GM12875 (cell line): ENCODE results near the gene TGM5.

Source experiments
- H3K4me3 ChIP-seq: one replicate; pipeline ENCODE4 v1.5.1; 2011; ENCODE audit warnings: low read depth, low read length, control low read depth
- TF ChIP-seq, protein P1 (sequence below): IDR thresholded peaks from 2 replicates; pipeline ENCODE4 v1.5.1; 2011; ENCODE audit warnings: low read depth, mild to moderate bottlenecking, control low read depth, inconsistent platforms, low read length, moderate library complexity, borderline replicate concordance; ENCODE audit not compliant: insufficient read depth

Gene TGM5

DNA sequence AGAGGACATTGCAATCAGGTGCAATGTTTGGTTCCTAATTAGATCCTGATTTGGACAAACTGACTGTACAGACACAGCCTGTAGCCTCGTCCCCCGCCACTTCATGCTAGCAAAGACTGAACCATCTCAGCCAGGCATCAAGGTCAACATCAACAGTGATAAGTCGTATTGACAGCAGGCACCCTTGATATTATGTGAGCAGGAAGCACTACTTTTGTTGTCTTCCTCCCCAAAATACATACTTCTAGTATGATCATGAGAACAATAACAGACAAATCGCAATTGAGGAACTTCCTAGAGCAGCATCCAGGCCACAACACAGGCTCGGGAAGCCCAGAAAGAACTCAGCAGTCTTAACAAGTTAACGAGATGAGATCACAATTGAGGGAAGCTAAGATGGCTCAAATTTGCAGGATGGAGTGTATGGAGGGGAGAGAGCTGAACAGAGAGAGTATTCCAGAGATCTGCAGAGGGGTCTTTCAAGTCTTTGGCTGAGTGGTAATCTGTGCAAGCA is 20.4 kb downstream of the TGM5 start:
- TF ChIP-seq, protein P1, sequence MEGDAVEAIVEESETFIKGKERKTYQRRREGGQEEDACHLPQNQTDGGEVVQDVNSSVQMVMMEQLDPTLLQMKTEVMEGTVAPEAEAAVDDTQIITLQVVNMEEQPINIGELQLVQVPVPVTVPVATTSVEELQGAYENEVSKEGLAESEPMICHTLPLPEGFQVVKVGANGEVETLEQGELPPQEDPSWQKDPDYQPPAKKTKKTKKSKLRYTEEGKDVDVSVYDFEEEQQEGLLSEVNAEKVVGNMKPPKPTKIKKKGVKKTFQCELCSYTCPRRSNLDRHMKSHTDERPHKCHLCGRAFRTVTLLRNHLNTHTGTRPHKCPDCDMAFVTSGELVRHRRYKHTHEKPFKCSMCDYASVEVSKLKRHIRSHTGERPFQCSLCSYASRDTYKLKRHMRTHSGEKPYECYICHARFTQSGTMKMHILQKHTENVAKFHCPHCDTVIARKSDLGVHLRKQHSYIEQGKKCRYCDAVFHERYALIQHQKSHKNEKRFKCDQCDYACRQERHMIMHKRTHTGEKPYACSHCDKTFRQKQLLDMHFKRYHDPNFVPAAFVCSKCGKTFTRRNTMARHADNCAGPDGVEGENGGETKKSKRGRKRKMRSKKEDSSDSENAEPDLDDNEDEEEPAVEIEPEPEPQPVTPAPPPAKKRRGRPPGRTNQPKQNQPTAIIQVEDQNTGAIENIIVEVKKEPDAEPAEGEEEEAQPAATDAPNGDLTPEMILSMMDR: no peak

DNA sequence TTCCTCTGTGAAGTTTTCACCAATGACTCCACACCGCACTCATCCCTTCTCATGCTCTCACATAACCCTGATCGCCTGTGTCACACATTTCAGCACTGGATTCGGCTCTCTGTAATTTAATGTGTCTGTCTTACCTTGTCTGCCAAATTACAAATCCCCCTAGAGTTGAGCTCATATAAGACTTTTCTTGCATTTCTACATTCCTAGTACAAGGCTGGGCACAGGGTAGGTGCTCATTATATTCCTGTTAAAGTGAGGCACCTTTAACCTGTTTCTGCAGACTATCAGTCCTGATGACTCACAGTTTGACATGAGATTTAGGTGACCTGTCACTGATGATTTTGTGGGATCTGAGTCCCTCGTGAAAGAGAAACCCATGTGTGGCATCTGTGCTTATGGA is 22.6 kb downstream of the TGM5 start:
- TF ChIP-seq, protein P1: no peak
- no peak overlapping the region for H3K4me3 ChIP-seq

More for the DNA sequence above, 20.4 kb downstream of the TGM5 start:
- H3K4me3 ChIP-seq: no peak overlapping the region

DNA sequence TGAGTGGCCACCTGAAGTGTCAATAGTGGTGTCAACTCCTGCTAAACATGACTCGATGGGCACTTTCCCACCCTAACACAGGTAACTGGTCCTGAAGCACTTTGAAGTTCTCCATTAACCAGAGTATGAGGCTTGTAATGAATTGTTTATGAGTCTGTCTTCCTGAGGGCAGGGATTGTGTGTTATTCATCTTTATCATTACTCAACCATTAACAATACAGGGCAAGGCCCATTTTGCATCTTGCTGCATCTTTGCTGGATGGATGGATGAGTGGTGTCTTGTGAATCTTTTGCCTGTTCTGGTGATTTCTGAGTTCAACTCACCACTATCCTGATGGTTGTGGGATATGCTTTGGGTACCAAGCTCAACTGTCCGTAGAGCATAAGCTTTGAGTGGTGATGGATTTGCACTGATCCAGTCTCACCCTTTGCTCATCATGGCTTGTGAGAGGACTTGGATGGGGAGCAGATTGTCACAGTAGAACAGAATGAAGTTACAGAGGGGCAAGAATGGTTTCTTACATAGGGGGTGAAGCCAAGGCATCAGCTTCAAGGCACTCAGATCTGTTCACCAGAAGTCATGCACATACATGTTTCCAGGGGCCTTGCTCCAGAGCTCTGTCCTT is 23.6 kb downstream of the TGM5 start:
- H3K4me3 ChIP-seq: no peak overlapping the region
- TF ChIP-seq, protein P1: no peak

DNA sequence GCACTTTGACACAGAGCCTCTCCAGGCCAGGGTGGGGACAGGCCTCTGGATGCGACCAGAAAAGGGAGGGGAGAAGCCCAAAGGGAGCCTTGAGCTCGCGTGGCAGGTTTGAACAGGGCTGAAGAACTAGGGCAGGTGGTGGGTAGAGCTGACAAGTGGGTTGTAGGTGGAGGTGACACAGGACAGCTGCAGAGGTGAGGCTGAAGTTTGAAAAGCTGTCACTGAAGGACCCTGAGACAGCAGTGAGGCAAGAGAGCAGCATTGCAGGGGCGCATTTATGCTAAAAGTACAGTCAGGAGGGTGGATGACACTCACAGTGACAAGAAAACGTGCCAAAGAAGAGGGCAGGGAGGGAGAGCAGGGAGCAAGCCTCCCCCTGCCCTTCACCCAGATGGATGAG is 24.1 kb downstream of the TGM5 start:
- TF ChIP-seq, protein P1: no peak
- H3K4me3 ChIP-seq: no peak overlapping the region

DNA sequence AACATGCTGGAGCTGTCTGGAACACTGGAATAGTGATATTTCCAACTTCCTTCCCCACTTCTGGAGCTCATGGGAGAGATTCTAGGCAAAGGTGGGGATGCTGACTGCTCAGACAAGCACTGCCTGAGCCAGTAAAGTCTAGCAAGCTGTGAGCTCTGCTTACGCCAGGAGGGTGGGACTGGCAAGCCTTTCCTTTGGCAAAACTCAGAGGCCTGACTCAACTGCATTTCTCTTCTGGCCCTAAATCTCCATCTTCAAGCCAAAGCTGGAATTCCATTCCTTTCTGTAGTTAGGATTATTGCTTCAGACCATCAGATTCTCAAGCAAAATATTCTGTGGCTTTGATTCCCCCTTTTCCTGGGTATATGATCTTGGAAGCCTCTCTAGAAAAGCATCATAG is 25.6 kb downstream of the TGM5 start:
- TF ChIP-seq, protein P1: no peak
- no peak overlapping the region for H3K4me3 ChIP-seq

DNA sequence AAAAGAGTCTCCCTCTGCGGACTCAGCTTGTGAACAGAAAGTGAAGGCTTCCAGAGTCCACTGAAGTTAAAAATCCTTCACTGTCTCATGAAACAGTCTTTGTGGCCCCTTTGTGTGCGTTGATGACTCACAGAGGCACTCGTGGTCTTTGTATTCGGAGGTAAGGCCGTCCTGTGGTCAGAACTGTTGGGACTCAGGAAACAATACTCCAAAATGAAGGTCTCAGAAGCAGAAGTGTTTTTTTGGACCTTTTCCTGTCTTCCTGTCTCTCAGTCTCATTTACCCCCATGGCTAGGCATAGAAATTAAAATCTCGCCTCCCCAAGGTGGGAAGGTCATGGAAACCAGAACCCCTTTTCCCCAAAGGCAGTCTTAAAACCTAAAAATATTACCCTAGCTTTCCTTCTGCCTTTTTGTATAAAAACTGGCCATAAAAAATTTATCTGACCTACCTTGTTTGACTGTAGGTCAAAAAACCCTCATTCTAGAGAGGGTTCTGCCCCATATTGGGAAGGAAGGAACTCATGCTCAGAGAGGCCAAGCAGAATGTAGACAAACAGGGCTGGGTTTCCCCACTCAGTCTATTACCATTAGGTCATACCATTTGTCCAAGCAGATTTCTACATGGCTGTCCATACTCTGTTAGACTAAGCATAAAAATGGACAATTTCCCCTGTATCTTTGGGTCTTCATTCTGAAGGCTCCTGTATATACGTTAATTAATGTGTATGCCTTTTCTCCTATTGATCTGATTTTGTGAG is 26.8 kb downstream of the TGM5 start:
- TF ChIP-seq, protein P1: no peak
- no peak overlapping the region for H3K4me3 ChIP-seq
